Cardiac septum (tissue), 1 donor: ENCODE data around the gene CANT1. TPM values are rescaled to one million over a fixed set of nuclear protein-coding genes. Genes with fewer than 3 reads are reported as not detected.
A peak's percentile ranks its signal among the peaks of the same experiment; 100 is the strongest.

Experiments
- DNase-seq: peaks from one replicate; pipeline ENCODE4 v3.0.0-alpha.2; 2020; ENCODE audit warnings: low spot score
- intact Hi-C: fragments of 100-400 bp; cut with DNase I; formaldehyde crosslinking; loops from one replicate; pipeline ENCODE4 v1.14.0; 2022
- total RNA-seq: library from RNA; stranded (reverse); fragmentation: NEBNext Ultra II Directional; extraction: Animal tissue kit (Norgen Biotek cat#: 25700); gene quantifications from one replicate; pipeline ENCODE4 v1.2.1, GENCODE V29; 2021
- donor health status: DM: no; HTN: no; CAD: no.

The CANT1 gene
- total RNA-seq, 1 donor from 2014 or later, result 25.2 TPM

GRCh38 chr17:78990349-78991016 is 19.1 kb downstream of the CANT1 start:
- peak; percentile 71 for DNase-seq
- intact Hi-C loops, result no loop called here

GRCh38 chr17:78988152-78988551 is 21.4 kb downstream of the CANT1 start:
- intact Hi-C loops, result loop anchor here (5.0 kb wide), 1 partner anchor 54 kb away; no protein-coding TSS in a partner anchor
- no peak for DNase-seq

- no peak for DNase-seq
- intact Hi-C loops, result loop anchor here (5.0 kb wide), 1 partner anchor 56 kb away; no protein-coding TSS in a partner anchor
Measured at GRCh38 chr17:78986649-78987328, 22.8 kb downstream of the CANT1 start.

- DNase-seq, result no peak
- intact Hi-C loops, result loop anchor here (5.0 kb wide), 1 partner anchor 56 kb away; no protein-coding TSS in a partner anchor
Measured at GRCh38 chr17:78986048-78986648, 23.4 kb downstream of the CANT1 start.

GRCh38 chr17:78985395-78985794 is 24.2 kb downstream of the CANT1 start:
- intact Hi-C loops, result loop anchor here (5.0 kb wide), 1 partner anchor 57 kb away; no protein-coding TSS in a partner anchor
- no peak for DNase-seq

- intact Hi-C loops, result no loop called here
- no peak for DNase-seq
Measured at GRCh38 chr17:78981010-78981888, 28.3 kb downstream of the CANT1 start.

GRCh38 chr17:78980624-78980972 is 29.0 kb downstream of the CANT1 start:
- DNase-seq, result no peak
- intact Hi-C loops, result no loop called here

GRCh38 chr17:78979780-78980623 is 29.6 kb downstream of the CANT1 start, which contains the start of gene LGALS3BP:
TSS of gene LGALS3BP (minus strand) at chr17:78979923. CDS start at chr17:78977191, 2,732 bp downstream.
- intact Hi-C loops, result no loop called here
- peak; percentile 85 for DNase-seq

GRCh38 chr17:78977997-78978973 is 31.3 kb downstream of the CANT1 start:
- DNase-seq, result no peak

GRCh38 chr17:78977681-78977943 is 32.0 kb downstream of the CANT1 start:
- no peak for DNase-seq
- intact Hi-C loops, result no loop called here

More at GRCh38 chr17:78977997-78978973, 31.3 kb downstream of the CANT1 start:
- intact Hi-C loops, result no loop called here

- DNase-seq, result no peak
- intact Hi-C loops, result no loop called here
Measured at GRCh38 chr17:78976907-78977680, 32.5 kb downstream of the CANT1 start.

GRCh38 chr17:78974635-78975591 is 34.7 kb downstream of the CANT1 start:
- DNase-seq, result no peak
- intact Hi-C loops, result loop anchor here (5.0 kb wide), 1 partner anchor 43 kb away; no protein-coding TSS in a partner anchor

GRCh38 chr17:78973792-78974520 is 35.6 kb downstream of the CANT1 start:
- intact Hi-C loops, result loop anchor here (5.0 kb wide), 1 partner anchor 42 kb away; no protein-coding TSS in a partner anchor
- DNase-seq, result no peak

GRCh38 chr17:78973196-78973595 is 36.4 kb downstream of the CANT1 start:
- DNase-seq, result no peak
- intact Hi-C loops, result loop anchor here (5.0 kb wide), 1 partner anchor 41 kb away; no protein-coding TSS in a partner anchor

GRCh38 chr17:78972507-78973105 is 37.0 kb downstream of the CANT1 start:
- intact Hi-C loops, result loop anchor here (5.0 kb wide), 1 partner anchor 40 kb away; no protein-coding TSS in a partner anchor

More at GRCh38 chr17:78972507-78973105, 37.0 kb downstream of the CANT1 start:
- DNase-seq, result no peak
